KMS-11 (cell line): ENCODE results near the gene MYH15.

Experiments
- H2AFZ ChIP-seq: fragments of 200-600 bp; sonication (generic); 2 replicates; pipeline ENCODE4 v1.6.1; 2016; ENCODE audit warnings: antibody characterized with exemption, mixed run types, low read depth
- H3K27ac ChIP-seq: fragments of 200-600 bp; sonication (generic); 2 replicates; pipeline ENCODE4 v1.6.1; 2016; ENCODE audit warnings: mild to moderate bottlenecking, mixed run types
- H3K27me3 ChIP-seq: fragments of 200-600 bp; sonication (generic); 2 replicates; pipeline ENCODE4 v1.6.1; 2017; ENCODE audit warnings: mild to moderate bottlenecking, low read depth, mixed run types, moderate library complexity; ENCODE audit not compliant: insufficient read depth
- H3K36me3 ChIP-seq: fragments of 200-600 bp; sonication (generic); 2 replicates; pipeline ENCODE4 v1.6.1; 2017; ENCODE audit warnings: mild to moderate bottlenecking, mixed run types; ENCODE audit not compliant: insufficient read depth
- H3K4me1 ChIP-seq: fragments of 200-600 bp; sonication (generic); 2 replicates; pipeline ENCODE4 v1.6.1; 2016; ENCODE audit warnings: mild to moderate bottlenecking, low read depth, mixed run types; ENCODE audit not compliant: poor library complexity, severe bottlenecking
- H3K4me2 ChIP-seq: fragments of 200-600 bp; sonication (generic); 2 replicates; pipeline ENCODE4 v1.7.0; 2016; ENCODE audit warnings: mild to moderate bottlenecking, mixed run types
- H3K4me3 ChIP-seq: fragments of 200-600 bp; sonication (generic); IDR thresholded peaks from 2 replicates; pipeline ENCODE4 v1.6.1; 2017; ENCODE audit warnings: low read depth, low read length, mixed read lengths; ENCODE audit not compliant: insufficient read depth
- H3K79me2 ChIP-seq: fragments of 200-600 bp; sonication (generic); 2 replicates; pipeline ENCODE4 v1.6.1; 2016; ENCODE audit warnings: low read depth, mixed run types; ENCODE audit not compliant: insufficient read depth
- H3K9ac ChIP-seq: fragments of 200-600 bp; sonication (generic); 2 replicates; pipeline ENCODE4 v1.6.1; 2016; ENCODE audit warnings: mild to moderate bottlenecking, mixed run types
- H4K20me1 ChIP-seq: fragments of 200-600 bp; sonication (generic); 2 replicates; pipeline ENCODE4 v1.6.1; 2016; ENCODE audit warnings: mild to moderate bottlenecking, mixed run types; ENCODE audit not compliant: insufficient read depth
- TF ChIP-seq, protein P1 (sequence below): fragments of 200-600 bp; sonication (generic); conservative IDR thresholded peaks from 2 replicates; pipeline ENCODE4 v1.6.1; 2017; ENCODE audit warnings: low read depth, mild to moderate bottlenecking, antibody characterized with exemption, low read length, moderate library complexity, mixed read lengths

MYH15 gene

DNA sequence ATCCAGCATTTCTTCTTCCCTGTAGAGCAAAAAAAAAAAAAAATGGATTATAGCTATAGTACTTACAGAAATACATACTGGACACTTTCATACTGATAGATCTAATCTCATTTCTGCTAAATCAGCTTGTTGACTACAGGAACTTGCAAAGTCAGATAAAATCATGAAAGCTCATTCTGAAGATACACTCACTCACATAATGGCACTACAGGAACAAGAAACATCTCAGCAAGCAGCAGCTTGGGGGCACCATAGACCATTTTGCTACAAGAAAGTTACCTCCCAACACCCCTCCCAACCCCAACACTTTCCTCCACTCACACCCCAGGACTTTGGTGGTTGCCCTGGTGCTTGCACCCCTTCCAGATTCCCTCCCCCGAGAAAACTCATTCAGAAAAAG lies 4.6 kb downstream of the MYH15 start:
- Histone ChIP-seq H2AFZ (no peak overlapping the region), H3K4me3 (no peak overlapping the region), H3K79me2 (no peaks in the 10 kb centered on the region), H3K36me3 (no peaks in the 10 kb centered on the region), H3K27ac (no peak overlapping the region), H3K27me3 (no peaks in the 10 kb centered on the region), H3K9ac (no peak overlapping the region), H3K4me1 (no peaks in the 10 kb centered on the region), H4K20me1 (no peaks in the 10 kb centered on the region), H3K4me2 (no peak overlapping the region)
- TF ChIP-seq, protein P1, sequence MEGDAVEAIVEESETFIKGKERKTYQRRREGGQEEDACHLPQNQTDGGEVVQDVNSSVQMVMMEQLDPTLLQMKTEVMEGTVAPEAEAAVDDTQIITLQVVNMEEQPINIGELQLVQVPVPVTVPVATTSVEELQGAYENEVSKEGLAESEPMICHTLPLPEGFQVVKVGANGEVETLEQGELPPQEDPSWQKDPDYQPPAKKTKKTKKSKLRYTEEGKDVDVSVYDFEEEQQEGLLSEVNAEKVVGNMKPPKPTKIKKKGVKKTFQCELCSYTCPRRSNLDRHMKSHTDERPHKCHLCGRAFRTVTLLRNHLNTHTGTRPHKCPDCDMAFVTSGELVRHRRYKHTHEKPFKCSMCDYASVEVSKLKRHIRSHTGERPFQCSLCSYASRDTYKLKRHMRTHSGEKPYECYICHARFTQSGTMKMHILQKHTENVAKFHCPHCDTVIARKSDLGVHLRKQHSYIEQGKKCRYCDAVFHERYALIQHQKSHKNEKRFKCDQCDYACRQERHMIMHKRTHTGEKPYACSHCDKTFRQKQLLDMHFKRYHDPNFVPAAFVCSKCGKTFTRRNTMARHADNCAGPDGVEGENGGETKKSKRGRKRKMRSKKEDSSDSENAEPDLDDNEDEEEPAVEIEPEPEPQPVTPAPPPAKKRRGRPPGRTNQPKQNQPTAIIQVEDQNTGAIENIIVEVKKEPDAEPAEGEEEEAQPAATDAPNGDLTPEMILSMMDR: no peak

DNA sequence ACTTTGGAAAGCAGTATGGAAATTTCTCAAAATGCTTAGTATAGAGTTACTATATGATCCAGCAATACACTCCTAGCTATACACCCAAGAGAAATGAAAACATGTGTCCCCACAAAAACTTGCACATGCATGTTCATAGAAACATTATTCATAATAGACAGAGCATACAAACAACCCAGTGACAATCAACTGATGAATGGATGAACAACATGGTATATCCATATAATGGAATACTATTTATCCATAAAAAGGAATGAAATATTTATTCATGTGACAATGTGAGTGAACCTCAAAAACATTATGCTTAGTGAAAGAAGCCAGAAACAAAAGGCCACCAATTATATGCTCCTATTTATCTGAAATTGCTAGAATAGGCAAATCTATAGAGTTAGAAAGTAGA lies 6.7 kb downstream of the MYH15 start:
- no peaks in the 10 kb centered on the region for H3K36me3 ChIP-seq
- H3K9ac ChIP-seq: no peak overlapping the region
- H4K20me1 ChIP-seq: no peaks in the 10 kb centered on the region
- H3K4me1 ChIP-seq: no peaks in the 10 kb centered on the region
- H3K27me3 ChIP-seq: no peaks in the 10 kb centered on the region
- H3K79me2 ChIP-seq: no peaks in the 10 kb centered on the region
- H2AFZ ChIP-seq: no peak overlapping the region
- H3K27ac ChIP-seq: no peak overlapping the region
- TF ChIP-seq, protein P1: no peak
- H3K4me2 ChIP-seq: no peak overlapping the region
- H3K4me3 ChIP-seq: no peak overlapping the region

DNA sequence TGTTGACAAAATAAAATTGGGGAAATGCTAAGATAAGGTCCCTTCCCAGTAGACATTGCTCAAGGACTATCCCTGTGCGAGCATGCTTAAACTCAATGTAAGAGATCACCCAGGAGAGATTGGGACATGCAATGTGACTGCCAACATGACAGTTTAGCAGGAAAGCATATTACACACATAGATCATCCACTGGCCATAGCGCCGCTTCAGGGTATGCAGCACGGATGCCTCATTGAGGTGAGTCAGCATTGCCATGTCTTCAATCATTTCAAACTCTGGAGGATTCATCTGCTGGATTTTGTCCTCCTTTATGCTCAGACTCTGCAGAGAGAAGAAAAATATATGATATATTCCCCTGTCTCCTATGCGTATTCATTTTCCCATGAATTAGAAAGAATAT lies 8.9 kb downstream of the MYH15 start:
- Histone ChIP-seq H3K27ac (no peak overlapping the region), H3K36me3 (no peaks in the 10 kb centered on the region), H4K20me1 (no peaks in the 10 kb centered on the region), H3K4me2 (no peak overlapping the region), H3K4me1 (no peaks in the 10 kb centered on the region), H3K79me2 (no peaks in the 10 kb centered on the region), H2AFZ (no peak overlapping the region), H3K4me3 (no peak overlapping the region), H3K27me3 (no peaks in the 10 kb centered on the region), H3K9ac (no peak overlapping the region)
- TF ChIP-seq, protein P1: no peak

DNA sequence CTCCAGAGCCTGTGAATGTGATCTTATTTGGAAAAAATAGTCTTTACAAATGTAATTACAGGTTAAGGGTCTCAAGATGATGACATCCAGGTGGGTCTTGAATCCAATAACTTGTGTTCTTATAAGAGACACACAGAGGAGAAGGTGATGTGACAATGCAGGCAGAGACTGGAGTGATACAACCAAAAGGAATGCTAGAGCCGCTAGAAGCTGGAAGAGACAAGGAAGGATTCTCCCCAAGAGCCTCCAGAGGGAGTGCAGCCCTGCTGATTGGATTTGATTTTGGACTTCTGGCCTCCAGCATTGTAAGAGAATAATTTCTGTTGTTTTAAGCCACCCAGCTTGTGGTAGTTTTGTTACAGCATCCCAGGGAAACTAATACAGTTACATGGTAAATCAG lies 9.7 kb downstream of the MYH15 start:
- H3K4me2 ChIP-seq: no peak overlapping the region
- no peak overlapping the region for H3K9ac ChIP-seq
- no peak overlapping the region for H3K27ac ChIP-seq
- H3K4me3 ChIP-seq: no peak overlapping the region
- TF ChIP-seq, protein P1: no peak
- H3K36me3 ChIP-seq: no peaks in the 10 kb centered on the region
- H3K4me1 ChIP-seq: no peaks in the 10 kb centered on the region
- no peaks in the 10 kb centered on the region for H3K79me2 ChIP-seq
- no peaks in the 10 kb centered on the region for H3K27me3 ChIP-seq
- H4K20me1 ChIP-seq: no peaks in the 10 kb centered on the region
- H2AFZ ChIP-seq: no peak overlapping the region

DNA sequence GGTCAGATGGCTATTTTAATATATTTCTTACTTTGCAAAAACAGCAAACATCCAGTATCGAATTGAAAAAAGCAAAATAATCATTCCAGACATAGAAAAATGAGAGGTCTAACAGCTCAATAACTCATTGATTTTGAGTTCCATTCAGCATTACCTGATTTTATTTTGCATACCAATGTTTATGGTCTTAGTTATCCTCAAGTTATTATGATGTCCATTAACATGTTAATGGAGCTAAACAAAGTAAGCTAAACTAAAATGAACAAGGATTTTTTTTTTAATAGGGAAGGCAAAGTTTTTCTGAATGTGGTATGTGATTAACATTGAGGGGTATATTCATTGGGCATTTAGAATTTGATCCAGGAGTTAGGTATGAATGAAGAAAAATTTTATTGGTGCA lies 13.1 kb downstream of the MYH15 start:
- Histone ChIP-seq H3K36me3 (no peaks in the 10 kb centered on the region), H3K27me3 (no peaks in the 10 kb centered on the region), H3K4me2 (no peak overlapping the region), H2AFZ (no peak overlapping the region), H3K9ac (no peak overlapping the region), H3K4me3 (no peak overlapping the region), H3K79me2 (no peaks in the 10 kb centered on the region), H4K20me1 (no peaks in the 10 kb centered on the region), H3K27ac (no peak overlapping the region), H3K4me1 (no peaks in the 10 kb centered on the region)
- TF ChIP-seq, protein P1: no peak
